Regular cardiac myocyte (primary cell): ENCODE measurements around the gene ATXN7L3. TPM values are rescaled to one million over a fixed set of nuclear protein-coding genes. Genes with fewer than 3 reads are reported as not detected.

Experiments
- total RNA-seq: library from RNA; depleted of rRNA; stranded (reverse); fragments of >200 nt; gene quantifications from 2 replicates; pipeline ENCODE4 v1.2.3, GENCODE V29; 2014

Gene ATXN7L3, protein sequence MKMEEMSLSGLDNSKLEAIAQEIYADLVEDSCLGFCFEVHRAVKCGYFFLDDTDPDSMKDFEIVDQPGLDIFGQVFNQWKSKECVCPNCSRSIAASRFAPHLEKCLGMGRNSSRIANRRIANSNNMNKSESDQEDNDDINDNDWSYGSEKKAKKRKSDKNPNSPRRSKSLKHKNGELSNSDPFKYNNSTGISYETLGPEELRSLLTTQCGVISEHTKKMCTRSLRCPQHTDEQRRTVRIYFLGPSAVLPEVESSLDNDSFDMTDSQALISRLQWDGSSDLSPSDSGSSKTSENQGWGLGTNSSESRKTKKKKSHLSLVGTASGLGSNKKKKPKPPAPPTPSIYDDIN
- total RNA-seq: 32.1 and 40.5 TPM in 2 replicates

GRCh38 chr17:44199553-44200477, at the start of gene ATXN7L3:
ATXN7L3 (minus strand) TSS chr17:44199884; CDS start chr17:44198070, 1,814 bp downstream.

DNA sequence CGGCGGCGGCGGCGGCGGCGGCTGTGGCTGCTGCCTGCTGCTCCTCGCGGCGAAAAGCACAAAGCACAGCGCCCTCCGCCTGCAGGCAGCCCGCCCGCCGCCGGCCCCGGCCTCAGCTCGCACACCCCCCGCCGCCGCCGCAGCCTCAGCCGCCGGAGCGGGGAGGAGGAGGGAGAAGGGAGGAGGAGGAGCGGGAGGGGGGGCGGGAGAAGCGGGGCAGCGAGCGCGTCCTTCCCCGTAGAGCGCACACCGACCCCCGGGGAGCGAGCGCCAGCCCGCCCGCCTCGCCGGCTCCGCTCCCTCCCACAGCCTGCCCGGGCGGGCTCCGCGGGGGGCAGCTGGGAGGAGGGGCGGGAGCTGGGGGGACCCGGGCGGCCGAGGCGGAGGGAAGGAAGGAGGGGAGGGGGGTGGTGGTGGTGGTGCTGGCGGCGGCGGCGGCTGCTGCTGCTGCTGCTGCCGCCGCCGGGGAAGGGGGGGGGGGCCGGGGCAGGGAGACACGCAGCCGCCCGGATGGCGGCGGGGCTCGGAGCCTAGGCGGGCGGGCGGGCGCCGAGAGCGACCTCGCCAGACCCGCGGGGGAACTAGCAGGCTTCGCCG, 20.0 kb upstream of the ATXN7L3 start, which contains the start of gene UBTF:
Gene UBTF, minus strand, starts transcription at position 60 of the 597 bp plus-strand sequence. CDS start 1,446 bp downstream, outside the sequence.

DNA sequence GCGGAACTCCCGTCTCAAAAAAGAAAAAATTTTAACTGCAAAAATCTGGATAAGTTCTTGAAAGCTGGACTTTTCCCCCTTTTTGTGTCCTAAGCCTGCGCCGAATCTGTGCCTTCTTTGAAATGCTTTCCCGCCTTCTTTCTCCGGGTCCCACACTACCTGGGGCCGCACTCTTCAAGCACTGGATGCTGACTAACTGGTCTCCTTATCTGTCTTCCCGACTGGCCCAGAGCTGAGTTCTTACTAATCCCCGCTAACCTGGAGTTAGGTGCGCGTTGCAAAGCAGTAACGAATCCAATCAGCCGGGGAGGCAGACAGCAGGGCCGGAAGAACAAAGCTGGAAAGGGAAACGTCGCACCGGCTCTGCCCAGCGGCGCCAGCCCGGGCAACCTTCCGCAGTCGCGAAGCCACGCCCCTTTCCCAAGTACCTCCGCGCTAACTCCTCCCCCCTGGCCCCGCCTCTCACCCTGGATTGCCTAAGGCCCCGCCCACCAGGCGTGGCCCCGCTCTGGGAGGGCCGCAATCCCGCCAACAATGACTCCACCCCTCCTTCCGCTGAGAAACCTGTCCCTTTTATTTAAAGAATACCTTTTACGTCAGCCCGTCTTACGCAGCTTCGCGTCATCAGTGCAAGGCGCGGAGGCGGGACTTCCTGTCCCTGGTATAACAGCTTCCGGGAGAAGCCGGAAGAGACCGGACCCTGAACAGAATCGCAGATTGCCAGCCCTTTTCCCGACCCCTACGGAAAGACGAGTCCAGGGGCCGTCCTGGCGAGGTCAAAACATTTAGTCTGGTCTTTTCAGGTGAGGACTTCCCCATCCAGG, 13.2 kb downstream of the ATXN7L3 start, which contains the start of gene TMUB2:
Gene TMUB2, plus strand, starts transcription at position 666 of the 824 bp plus-strand sequence. CDS start 737 bp downstream, outside the sequence.

DNA sequence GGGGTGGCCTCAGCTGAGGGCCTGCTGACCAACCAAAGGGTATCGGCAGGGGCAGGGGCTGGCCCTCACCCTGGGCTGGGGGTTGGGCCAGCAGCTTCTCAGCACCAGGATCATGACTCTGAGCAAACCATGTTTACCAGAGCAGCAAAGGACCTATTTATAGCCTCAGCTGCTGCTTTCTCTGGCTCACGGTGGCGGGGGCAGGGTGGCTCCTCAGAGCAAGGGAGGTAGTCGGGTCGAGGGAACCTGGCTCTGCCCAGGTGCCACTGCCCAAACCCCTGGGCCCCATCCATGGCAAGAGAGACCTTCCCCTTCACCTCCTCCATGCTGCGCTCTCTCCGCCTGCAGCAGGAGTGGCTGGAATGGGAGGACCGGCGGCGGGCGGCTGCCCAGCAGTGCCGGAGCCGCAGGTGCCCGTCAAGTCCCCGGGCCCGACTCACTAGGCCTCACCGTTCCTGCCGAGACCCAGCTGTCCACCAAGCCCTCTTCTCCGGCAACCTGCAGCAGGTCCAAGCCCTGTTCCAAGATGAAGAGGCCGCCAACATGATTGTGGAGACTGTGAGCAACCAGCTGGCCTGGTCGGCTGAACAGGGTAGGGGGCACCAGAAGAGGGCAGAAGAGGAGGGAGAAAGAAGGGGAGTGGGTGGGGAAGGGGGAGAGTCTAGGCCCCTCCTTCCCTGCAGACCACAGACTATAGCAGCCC, 29.0 kb downstream of the ATXN7L3 start, which contains the start of gene ASB16:
Gene ASB16, plus strand, starts transcription at position 206 of the 703 bp plus-strand sequence. Its CDS starts 86 bp downstream, at position 292.

Other genes with a start within 250 kb of the ATXN7L3 start
- gene PYY, start 245.9 kb downstream of the ATXN7L3 start, total RNA-seq: not detected in 2 replicates
- gene NAGS, start 195.3 kb downstream of the ATXN7L3 start, total RNA-seq: 0.96 and 2.5 TPM in 2 replicates
- gene TMEM101, start 184.9 kb downstream of the ATXN7L3 start, total RNA-seq: 69.4 and 95.0 TPM in 2 replicates
- 36.9 and 50.4 TPM in 2 replicates for gene LSM12, start 133.2 kb downstream of the ATXN7L3 start, total RNA-seq
- 12.7 and 17.4 TPM in 2 replicates for gene G6PC3, start 129.1 kb downstream of the ATXN7L3 start, total RNA-seq
- 24.2 and 56.7 TPM in 2 replicates for gene HDAC5, start 76.2 kb downstream of the ATXN7L3 start, total RNA-seq
- gene HROB, start 58.0 kb downstream of the ATXN7L3 start, total RNA-seq: 1.1 and 3.6 TPM in 2 replicates
- gene ASB16, start 29.2 kb downstream of the ATXN7L3 start, total RNA-seq: under 0.01 TPM in 2 replicates
- gene TMUB2, start 12.9 kb downstream of the ATXN7L3 start, total RNA-seq: 25.5 and 28.8 TPM in 2 replicates
- 31.3 and 58.1 TPM in 2 replicates for gene UBTF, start 19.8 kb upstream of the ATXN7L3 start, total RNA-seq
- not detected in 2 replicates for gene SLC4A1, start 68.3 kb upstream of the ATXN7L3 start, total RNA-seq
- 0.56 TPM in 1 of 2 replicates, not detected in the other for gene RUNDC3A, start 108.7 kb upstream of the ATXN7L3 start, total RNA-seq
- gene SLC25A39, start 124.9 kb upstream of the ATXN7L3 start, total RNA-seq: 61.2 and 83.4 TPM in 2 replicates
- 97.6 and 303 TPM in 2 replicates for gene GRN, start 145.4 kb upstream of the ATXN7L3 start, total RNA-seq
- 1.5 and 4.8 TPM in 2 replicates for gene FAM171A2, start 164.0 kb upstream of the ATXN7L3 start, total RNA-seq
- 0.56 TPM in 1 of 2 replicates, not detected in the other for gene ITGA2B, start 189.8 kb upstream of the ATXN7L3 start, total RNA-seq